AG08396 (cell line): ENCODE results near the gene LBR.
"Not testable (repeated sequence)": the region's sequence is repeated elsewhere in the genome, so short reads cannot be mapped to it uniquely, and the experiment has no call there.

Experiments
- DNase-seq: peaks from one replicate; pipeline ENCODE4 v3.0.0; 2012; ENCODE audit warnings: low spot score, mixed read lengths

Gene LBR

GRCh38 chr1:225422795-225423517 lies 4.9 kb downstream of the LBR start:
- DNase-seq = no peak

GRCh38 chr1:225422031-225422605 lies 5.7 kb downstream of the LBR start:
- DNase-seq = no peak

- DNase-seq = no peak
Measured at GRCh38 chr1:225418598-225418997, 9.2 kb downstream of the LBR start.

GRCh38 chr1:225418059-225418458 lies 9.8 kb downstream of the LBR start:
- no peak for DNase-seq

GRCh38 chr1:225415967-225416745 lies 11.7 kb downstream of the LBR start:
- DNase-seq = no peak

GRCh38 chr1:225415307-225415706 lies 12.5 kb downstream of the LBR start:
- no peak for DNase-seq

- no peak for DNase-seq
Measured at GRCh38 chr1:225413708-225414375, 14.0 kb downstream of the LBR start.

GRCh38 chr1:225412803-225413351 lies 15.0 kb downstream of the LBR start:
- no peak for DNase-seq

GRCh38 chr1:225412321-225412720 lies 15.5 kb downstream of the LBR start:
- DNase-seq = no peak

GRCh38 chr1:225410036-225410435 lies 17.8 kb downstream of the LBR start:
- DNase-seq = no peak

GRCh38 chr1:225409051-225409450 lies 18.8 kb downstream of the LBR start:
- DNase-seq = no peak

- DNase-seq = no peak
Measured at GRCh38 chr1:225408249-225408648, 19.6 kb downstream of the LBR start.

- no peak for DNase-seq
Measured at GRCh38 chr1:225407755-225408154, 20.1 kb downstream of the LBR start.

GRCh38 chr1:225406976-225407725 lies 20.7 kb downstream of the LBR start:
- no peak for DNase-seq

- no peak for DNase-seq
Measured at GRCh38 chr1:225400968-225401367, 26.9 kb downstream of the LBR start.

- DNase-seq = no peak
Measured at GRCh38 chr1:225396357-225396756, 31.5 kb downstream of the LBR start.

- DNase-seq = no peak
Measured at GRCh38 chr1:225389843-225390242, 38.0 kb downstream of the LBR start.

- no peak for DNase-seq
Measured at GRCh38 chr1:225388372-225388771, 39.5 kb downstream of the LBR start.

- DNase-seq = not testable (repeated sequence)
Measured at GRCh38 chr1:225386860-225387259, 41.0 kb downstream of the LBR start.

- DNase-seq = no peak
Measured at GRCh38 chr1:225380691-225381090, 47.1 kb downstream of the LBR start.

GRCh38 chr1:225378880-225379279 lies 49.0 kb downstream of the LBR start:
- peak; percentile 70 for DNase-seq

- no peak for DNase-seq
Measured at GRCh38 chr1:225374996-225375395, 52.8 kb downstream of the LBR start.
